D721Med (cell line): ENCODE results near the gene FAT1.

ENCODE experiments used
- DNase-seq: peaks from one replicate; pipeline ENCODE4 v3.0.0; 2011; ENCODE audit warnings: low spot score; ENCODE audit not compliant: insufficient read length
- FAIRE-seq: peaks from 2 replicates; lab custom pipeline; 2011; peaks lifted over from hg19 to GRCh38; lab: Jason Lieb, UNC
- CTCF ChIP-seq: IDR thresholded peaks from 2 replicates; pipeline ENCODE4 v1.5.1; 2012; ENCODE audit warnings: mild to moderate bottlenecking, control low read depth; ENCODE audit not compliant: insufficient read depth; ENCODE audit errors: missing control alignments

Gene FAT1

GRCh38 chr4:186727169-186727976 is 3.7 kb upstream of the FAT1 start:
- DNase-seq (no peak), FAIRE-seq (no peak)
- TF ChIP-seq CTCF, result no peak

GRCh38 chr4:186726426-186727168 is 2.9 kb upstream of the FAT1 start:
- FAIRE-seq (no peak), DNase-seq (no peak)
- no peak for TF ChIP-seq CTCF

- peak; percentile 69 for TF ChIP-seq CTCF
- peak; percentile 47 for DNase-seq
- FAIRE-seq, result no peak
Observed at GRCh38 chr4:186725469-186726425, 2.1 kb upstream of the FAT1 start.

- no peak for FAIRE-seq
- no peak for DNase-seq
- no peak for TF ChIP-seq CTCF
Observed at GRCh38 chr4:186724864-186725468, 1.3 kb upstream of the FAT1 start.

- TF ChIP-seq CTCF, result no peak
- no peak for DNase-seq
- FAIRE-seq, result no peak
Observed at GRCh38 chr4:186724058-186724863, 605 bp upstream of the FAT1 start.

GRCh38 chr4:186722796-186723291 is 812 bp downstream of the FAT1 start:
- TF ChIP-seq CTCF, result no peak
- FAIRE-seq, result no peak
- DNase-seq, result no peak
